A673 (cell line): ENCODE measurements around the gene LINC00237. TPM values are rescaled to one million over a fixed set of nuclear protein-coding genes. Genes with fewer than 3 reads are reported as not detected.

Experiments
- BruUV-seq: library from RNA; stranded (reverse); fragments of 400-500 nt; replicated peaks from 2 replicates; lab custom pipeline; 2021; lab: Mats Ljungman, UMichigan
- CTCF ChIA-PET: fragments of 300-600 bp; sonication (Branson Sonifier 250); formaldehyde crosslinking; loops from one replicate; lab custom pipeline; 2022; ENCODE audit warnings: antibody characterized with exemption; lab: Charles Lee
- POLR2A ChIA-PET: fragments of 300-600 bp; sonication (Branson Sonifier 250); formaldehyde crosslinking; loops from one replicate; lab custom pipeline; 2022; ENCODE audit warnings: antibody characterized with exemption; ENCODE audit not compliant: low non-redundant PET; lab: Charles Lee
- DNase-seq: peaks from one replicate; pipeline ENCODE4 v3.0.0-alpha.2; 2015; ENCODE audit warnings: low spot score
- H3K27ac ChIP-seq: fragments of 200-600 bp; sonication (generic); 2 replicates; pipeline ENCODE4 v1.5.1; 2016; ENCODE audit warnings: mixed run types, low read depth, mild to moderate bottlenecking, mixed read lengths, antibody characterized with exemption, low read length; ENCODE audit not compliant: poor library complexity, severe bottlenecking
- H3K27me3 ChIP-seq: fragments of 200-600 bp; sonication (generic); replicated peaks from 2 replicates; pipeline ENCODE4 v1.6.1; 2017; ENCODE audit warnings: mixed run types, low read depth, mild to moderate bottlenecking, mixed read lengths, antibody characterized with exemption, low read length; ENCODE audit not compliant: insufficient read depth, poor library complexity
- H3K36me3 ChIP-seq: fragments of 200-600 bp; sonication (generic); 2 replicates; pipeline ENCODE4 v1.6.1; 2016; ENCODE audit warnings: mixed run types, mild to moderate bottlenecking, mixed read lengths, antibody characterized with exemption, low read length; ENCODE audit not compliant: insufficient read depth, poor library complexity, severe bottlenecking
- H3K4me1 ChIP-seq: fragments of 200-600 bp; sonication (generic); 2 replicates; pipeline ENCODE4 v1.6.1; 2017; ENCODE audit warnings: mixed run types, mild to moderate bottlenecking, mixed read lengths, antibody characterized with exemption, low read length; ENCODE audit not compliant: insufficient read depth, poor library complexity, severe bottlenecking
- H3K4me3 ChIP-seq: fragments of 200-600 bp; sonication (generic); 2 replicates; pipeline ENCODE4 v1.5.1; 2016; ENCODE audit warnings: low read depth, mixed run types, mild to moderate bottlenecking, mixed read lengths, low read length; ENCODE audit not compliant: poor library complexity, severe bottlenecking
- H3K9me3 ChIP-seq: fragments of 200-600 bp; sonication (generic); 2 replicates; pipeline ENCODE4 v1.6.1; 2016; ENCODE audit warnings: mixed run types, low read depth, mild to moderate bottlenecking, mixed read lengths, antibody characterized with exemption, low read length; ENCODE audit not compliant: poor library complexity, severe bottlenecking
- EZH2 ChIP-seq: fragments of 200-600 bp; sonication (generic); IDR thresholded peaks from 2 replicates; pipeline ENCODE4 v1.6.1; 2017; ENCODE audit warnings: borderline replicate concordance, low read depth, mild to moderate bottlenecking, mixed read lengths, antibody characterized with exemption, low read length; ENCODE audit not compliant: poor library complexity, severe bottlenecking
- intact Hi-C: fragments of 100-400 bp; cut with micrococcal nuclease; formaldehyde crosslinking; loops from one replicate; pipeline ENCODE4 v1.10.0; 2022; ENCODE audit not compliant: unreplicated experiment
- total RNA-seq: library from RNA; stranded (reverse); gene quantifications from 2 replicates; pipeline ENCODE4 v1.2.3, GENCODE V29; 2021
- TF ChIP-seq, protein P1 (sequence below): fragments of 300-800, 200-600 bp; sonication (generic); conservative IDR thresholded peaks from 2 replicates; pipeline ENCODE4 v1.5.1; 2017; ENCODE audit warnings: low read depth, mild to moderate bottlenecking, antibody characterized with exemption, low read length, moderate library complexity, mixed read lengths

LINC00237 gene
- total RNA-seq, 1 experiment from 2014 or later = not detected

DNA sequence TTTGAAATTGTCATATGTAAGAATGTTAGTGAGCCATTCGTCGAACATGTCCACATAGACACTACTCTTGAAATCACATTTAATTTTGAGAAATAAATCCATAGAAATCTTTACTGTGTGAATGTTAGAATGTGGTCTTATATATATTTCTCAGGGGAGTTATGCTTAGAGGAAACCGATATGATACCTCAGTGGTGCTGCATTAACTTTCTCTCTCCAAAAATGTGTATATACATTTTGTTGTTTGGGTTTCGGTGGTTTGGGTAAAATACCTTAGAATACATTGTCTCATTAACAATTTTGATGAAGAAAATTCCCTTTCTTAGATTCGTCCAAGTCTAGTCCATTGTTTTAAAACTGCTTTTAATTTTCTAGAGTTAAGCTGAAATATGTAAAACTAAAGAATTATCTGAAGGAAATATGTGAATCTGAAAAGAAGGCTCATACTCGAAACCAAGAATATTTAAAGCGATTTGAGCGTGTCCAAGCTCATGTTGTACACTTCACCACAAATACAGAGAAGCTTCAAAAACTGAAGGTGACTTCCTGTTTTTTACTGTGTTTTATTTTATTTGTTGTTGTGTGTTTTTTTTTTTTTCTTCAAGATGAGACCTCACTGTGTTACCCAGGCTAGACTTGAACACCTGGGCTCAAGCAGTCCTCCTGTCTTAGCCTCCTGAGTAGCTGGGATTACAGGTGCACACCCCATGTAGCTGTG is 30.0 kb upstream of the LINC00237 start:
- Histone ChIP-seq H3K36me3 (no peaks in the 10 kb centered on the region), H3K9me3 (no peaks in the 10 kb centered on the region), H3K27ac (no peak overlapping the region), H3K27me3 (no peaks in the 10 kb centered on the region), H3K4me3 (no peak overlapping the region), H3K4me1 (no peaks in the 10 kb centered on the region)
- ChIA-PET CTCF (interaction anchor here (0.6 kb wide), 1 partner anchor 22 kb away, joined by 3 read pairs; no protein-coding TSS in a partner anchor), POLR2A (no interaction called here)
- intact Hi-C loops = no loop called here
- no peak for DNase-seq
- BruUV-seq = no TSS peak
- TF ChIP-seq, protein P1, sequence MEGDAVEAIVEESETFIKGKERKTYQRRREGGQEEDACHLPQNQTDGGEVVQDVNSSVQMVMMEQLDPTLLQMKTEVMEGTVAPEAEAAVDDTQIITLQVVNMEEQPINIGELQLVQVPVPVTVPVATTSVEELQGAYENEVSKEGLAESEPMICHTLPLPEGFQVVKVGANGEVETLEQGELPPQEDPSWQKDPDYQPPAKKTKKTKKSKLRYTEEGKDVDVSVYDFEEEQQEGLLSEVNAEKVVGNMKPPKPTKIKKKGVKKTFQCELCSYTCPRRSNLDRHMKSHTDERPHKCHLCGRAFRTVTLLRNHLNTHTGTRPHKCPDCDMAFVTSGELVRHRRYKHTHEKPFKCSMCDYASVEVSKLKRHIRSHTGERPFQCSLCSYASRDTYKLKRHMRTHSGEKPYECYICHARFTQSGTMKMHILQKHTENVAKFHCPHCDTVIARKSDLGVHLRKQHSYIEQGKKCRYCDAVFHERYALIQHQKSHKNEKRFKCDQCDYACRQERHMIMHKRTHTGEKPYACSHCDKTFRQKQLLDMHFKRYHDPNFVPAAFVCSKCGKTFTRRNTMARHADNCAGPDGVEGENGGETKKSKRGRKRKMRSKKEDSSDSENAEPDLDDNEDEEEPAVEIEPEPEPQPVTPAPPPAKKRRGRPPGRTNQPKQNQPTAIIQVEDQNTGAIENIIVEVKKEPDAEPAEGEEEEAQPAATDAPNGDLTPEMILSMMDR = no peak
- no peak for TF ChIP-seq EZH2

DNA sequence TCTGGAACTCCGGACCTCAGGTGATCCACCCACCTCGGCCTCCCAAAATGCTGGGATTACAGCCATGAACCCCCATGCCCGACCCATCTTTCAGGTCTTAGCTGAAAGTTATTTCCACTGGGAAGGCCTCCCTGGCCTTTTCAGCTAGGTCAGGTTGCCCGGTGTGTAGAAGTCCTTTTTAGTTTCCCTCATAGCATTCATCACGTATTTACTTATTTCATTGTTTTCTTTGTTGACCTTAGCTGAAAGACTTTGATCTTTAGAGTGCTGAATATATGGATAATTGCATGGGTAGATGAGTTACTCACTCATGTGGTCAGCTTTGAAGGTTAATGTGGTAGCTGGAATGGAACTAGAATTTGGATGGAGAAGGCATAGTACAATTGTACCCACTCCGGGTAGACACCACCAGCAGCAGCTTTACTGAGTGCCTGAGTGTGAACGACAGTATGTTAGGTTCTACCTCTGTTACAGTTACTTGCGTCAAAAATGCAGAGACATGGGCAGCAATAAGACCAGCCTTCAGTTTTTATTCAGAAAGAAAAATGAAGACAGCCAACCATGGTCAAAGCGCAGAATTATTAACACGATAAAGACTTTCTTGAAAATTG is 28.8 kb upstream of the LINC00237 start:
- intact Hi-C loops = no loop called here
- H3K27ac ChIP-seq = no peak overlapping the region
- no peaks in the 10 kb centered on the region for H3K27me3 ChIP-seq
- ChIA-PET CTCF (no interaction called here), POLR2A (no interaction called here)
- no peak for DNase-seq
- H3K36me3 ChIP-seq = no peaks in the 10 kb centered on the region
- TF ChIP-seq EZH2 = no peak
- no peak overlapping the region for H3K4me3 ChIP-seq
- BruUV-seq = no TSS peak
- H3K9me3 ChIP-seq = no peaks in the 10 kb centered on the region
- no peaks in the 10 kb centered on the region for H3K4me1 ChIP-seq

DNA sequence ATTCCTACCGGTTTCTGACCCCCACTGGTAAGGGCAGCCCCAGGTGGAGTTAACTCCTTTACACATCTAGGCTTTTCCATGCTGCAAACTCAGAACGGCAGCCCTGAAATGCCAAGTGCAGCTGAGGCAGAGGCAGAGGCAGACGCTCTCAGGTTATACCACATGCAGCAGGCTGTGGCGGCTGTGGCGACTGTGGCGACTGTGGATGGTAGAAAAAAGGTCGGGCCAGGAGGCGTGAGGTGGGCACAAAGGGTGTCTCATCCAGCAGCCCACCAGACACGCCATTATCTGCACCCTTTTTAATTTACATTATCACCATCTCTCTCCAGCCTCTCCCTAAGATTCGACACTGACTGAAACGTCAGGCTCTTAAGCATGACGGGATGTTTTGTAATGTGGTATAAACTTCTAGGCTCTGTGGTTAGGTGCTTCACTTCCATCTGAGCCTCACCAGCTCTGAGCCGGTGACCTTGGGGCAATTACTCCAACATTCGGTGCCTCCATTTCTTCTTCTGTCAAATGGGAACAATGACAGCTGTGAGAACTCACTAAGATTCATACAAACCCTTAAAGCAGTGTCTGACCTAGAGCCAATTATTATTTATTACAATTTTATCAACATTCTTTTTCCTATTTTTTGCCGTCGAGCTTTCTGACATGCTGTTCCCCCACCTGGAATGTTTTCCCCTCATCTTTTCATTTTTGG is 27.9 kb upstream of the LINC00237 start:
- H3K4me3 ChIP-seq = no peak overlapping the region
- intact Hi-C loops = no loop called here
- BruUV-seq = no TSS peak
- ChIA-PET POLR2A (no interaction called here), CTCF (no interaction called here)
- no peak for DNase-seq
- no peaks in the 10 kb centered on the region for H3K4me1 ChIP-seq
- no peak for TF ChIP-seq EZH2
- TF ChIP-seq, protein P1 = no peak
- H3K9me3 ChIP-seq = no peaks in the 10 kb centered on the region
- no peaks in the 10 kb centered on the region for H3K27me3 ChIP-seq
- no peak overlapping the region for H3K27ac ChIP-seq
- H3K36me3 ChIP-seq = no peaks in the 10 kb centered on the region
